ENCODE data around the gene MCM7. TPM values are rescaled to one million over a fixed set of nuclear protein-coding genes. Genes with fewer than 3 reads are reported as not detected.
A peak's percentile ranks its signal among the peaks of the same experiment; 100 is the strongest.

MCM7 gene
- total and polyA plus RNA-seq, 7 donors = 29.6 to 99.3 (median 34.2) TPM

DNA sequence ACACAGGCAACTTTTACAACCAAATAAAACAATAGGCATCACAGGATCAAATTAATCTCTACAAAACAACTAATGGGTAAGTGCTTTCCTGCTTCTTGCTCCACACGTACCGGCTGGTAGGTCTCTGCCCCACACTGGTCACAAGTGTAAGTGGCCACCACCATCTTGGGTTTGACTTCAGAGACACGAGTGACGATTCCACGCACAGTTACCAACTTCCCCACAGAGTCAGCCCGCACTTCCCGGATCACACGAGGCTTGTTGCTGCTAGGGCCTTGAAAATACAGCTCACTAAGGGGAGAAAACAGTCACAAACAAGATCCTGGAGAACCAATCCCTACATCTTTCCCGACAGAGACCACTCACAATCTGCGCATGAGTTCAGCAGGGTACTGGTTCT, 2.3 kb downstream of the MCM7 start:
- intact Hi-C loops (cut with DNase I) = no loop called here
- no peak overlapping the region for H3K27ac ChIP-seq
- no peak for DNase-seq
- H3K36me3 ChIP-seq = peaks cover 46 to 71% (median 52%) of the 10 kb centered on the region in 4 donors
- no peak overlapping the region for H3K4me3 ChIP-seq
- 79 to 89% methylated on average over 10 of the region's 10 CpGs for WGBS, 2 donors
- no peak for TF ChIP-seq POLR2A (IDR thresholded peaks at IDR 0.05)
- TF ChIP-seq, protein P1, sequence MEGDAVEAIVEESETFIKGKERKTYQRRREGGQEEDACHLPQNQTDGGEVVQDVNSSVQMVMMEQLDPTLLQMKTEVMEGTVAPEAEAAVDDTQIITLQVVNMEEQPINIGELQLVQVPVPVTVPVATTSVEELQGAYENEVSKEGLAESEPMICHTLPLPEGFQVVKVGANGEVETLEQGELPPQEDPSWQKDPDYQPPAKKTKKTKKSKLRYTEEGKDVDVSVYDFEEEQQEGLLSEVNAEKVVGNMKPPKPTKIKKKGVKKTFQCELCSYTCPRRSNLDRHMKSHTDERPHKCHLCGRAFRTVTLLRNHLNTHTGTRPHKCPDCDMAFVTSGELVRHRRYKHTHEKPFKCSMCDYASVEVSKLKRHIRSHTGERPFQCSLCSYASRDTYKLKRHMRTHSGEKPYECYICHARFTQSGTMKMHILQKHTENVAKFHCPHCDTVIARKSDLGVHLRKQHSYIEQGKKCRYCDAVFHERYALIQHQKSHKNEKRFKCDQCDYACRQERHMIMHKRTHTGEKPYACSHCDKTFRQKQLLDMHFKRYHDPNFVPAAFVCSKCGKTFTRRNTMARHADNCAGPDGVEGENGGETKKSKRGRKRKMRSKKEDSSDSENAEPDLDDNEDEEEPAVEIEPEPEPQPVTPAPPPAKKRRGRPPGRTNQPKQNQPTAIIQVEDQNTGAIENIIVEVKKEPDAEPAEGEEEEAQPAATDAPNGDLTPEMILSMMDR (IDR thresholded peaks at IDR 0.05) = no peak
- TF ChIP-seq EP300 (IDR thresholded peaks at IDR 0.05) = no peak
- TF ChIP-seq POLR2AphosphoS5 (IDR thresholded peaks at IDR 0.05) = no peak
- no peaks in the 10 kb centered on the region for H3K27me3 ChIP-seq
- H3K9me3 ChIP-seq = no peaks in the 10 kb centered on the region
- H3K4me1 ChIP-seq = peaks cover 0 to 42% (median 28%) of the 10 kb centered on the region in 4 donors

DNA sequence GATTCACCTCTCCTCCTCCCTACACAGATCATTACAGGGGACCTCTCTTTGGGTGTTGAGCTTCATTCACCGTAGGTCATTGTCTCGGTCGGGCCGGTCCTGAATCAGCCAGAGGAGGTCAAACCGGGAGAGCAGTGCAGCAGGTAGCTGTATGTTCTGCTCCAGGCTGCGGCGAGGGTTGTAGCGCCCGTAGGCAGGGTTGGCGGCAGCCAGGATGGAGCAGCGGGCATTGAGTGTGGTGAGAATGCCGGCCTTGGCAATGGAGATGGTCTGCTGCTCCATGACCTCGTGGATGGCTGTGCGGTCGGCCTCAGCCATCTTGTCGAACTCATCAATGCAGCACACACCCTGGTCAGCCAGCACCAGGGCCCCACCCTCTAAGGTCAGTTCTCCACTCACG, 5.5 kb downstream of the MCM7 start:
- Histone ChIP-seq H3K27me3 (no peaks in the 10 kb centered on the region), H3K9me3 (no peaks in the 10 kb centered on the region), H3K4me3 (no peak overlapping the region), H3K27ac (no peak overlapping the region), H3K4me1 (peaks cover 0 to 33% (median 27%) of the 10 kb centered on the region in 4 donors), H3K36me3 (peaks cover 72 to 90% (median 80%) of the 10 kb centered on the region in 4 donors)
- DNase-seq = no peak
- no peak for TF ChIP-seq POLR2A (IDR thresholded peaks at IDR 0.05)
- 89 to 95% methylated on average over 17 of the region's 17 CpGs for WGBS, 2 donors
- intact Hi-C loops (cut with DNase I) = no loop called here

GRCh38 chr7:100095289-100095688, 5.9 kb downstream of the MCM7 start:
- DNase-seq = no peak
- TF ChIP-seq POLR2AphosphoS5 (IDR thresholded peaks at IDR 0.05) = no peak
- Histone ChIP-seq H3K27ac (no peak overlapping the region), H3K4me1 (peaks cover 0 to 32% (median 28%) of the 10 kb centered on the region in 4 donors), H3K4me3 (no peak overlapping the region), H3K27me3 (no peaks in the 10 kb centered on the region), H3K36me3 (peaks cover 73 to 94% (median 84%) of the 10 kb centered on the region in 4 donors), H3K9me3 (no peaks in the 10 kb centered on the region)
- intact Hi-C loops (cut with DNase I) = no loop called here
- WGBS, 2 donors = 82% methylated on average over 9 of the region's 9 CpGs

- no peaks in the 10 kb centered on the region for H3K27me3 ChIP-seq
- H3K4me3 ChIP-seq = no peak overlapping the region
- no peak for DNase-seq
- peaks cover 0 to 31% (median 28%) of the 10 kb centered on the region in 4 donors for H3K4me1 ChIP-seq
- intact Hi-C loops (cut with DNase I) = no loop called here
- WGBS, 2 donors = 88 to 89% methylated on average over 16 of the region's 16 CpGs
- peaks cover 72 to 92% (median 83%) of the 10 kb centered on the region in 4 donors for H3K36me3 ChIP-seq
- no peaks in the 10 kb centered on the region for H3K9me3 ChIP-seq
- TF ChIP-seq POLR2AphosphoS5 (IDR thresholded peaks at IDR 0.05) = no peak
- no peak for TF ChIP-seq POLR2A (IDR thresholded peaks at IDR 0.05)
- TF ChIP-seq, protein P1 (IDR thresholded peaks at IDR 0.05) = no peak
- TF ChIP-seq EP300 (IDR thresholded peaks at IDR 0.05) = no peak
- peak overlapping the region in 3 of 4 donors; percentile 23 to 57 (median 26) for H3K27ac ChIP-seq
Measured at GRCh38 chr7:100093925-100094486, 7.2 kb downstream of the MCM7 start.

DNA sequence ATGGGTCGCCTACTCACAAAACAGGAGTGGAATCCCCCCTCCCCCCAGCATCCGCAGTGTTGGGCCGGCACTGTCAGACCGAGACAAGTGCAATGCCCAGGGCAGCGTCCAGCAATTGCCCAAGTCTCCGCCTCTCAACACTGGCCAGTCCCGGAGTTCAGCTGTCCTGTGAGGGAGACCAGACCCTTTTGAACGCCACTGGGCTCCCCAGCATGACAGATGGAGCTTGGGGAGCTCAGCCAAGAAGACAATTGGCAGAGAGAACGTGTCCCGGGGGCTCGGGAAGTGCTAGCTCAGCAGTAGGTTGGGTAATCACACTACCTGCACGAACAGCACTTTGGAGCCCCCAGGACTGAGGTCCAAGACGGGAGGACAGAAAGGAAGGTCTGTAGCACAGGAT, 7.7 kb downstream of the MCM7 start:
- 70 to 77% methylated on average over 13 of the region's 13 CpGs for WGBS, 2 donors
- peak overlapping the region in 3 of 4 donors; percentile 23 to 57 (median 26) for H3K27ac ChIP-seq
- peaks cover 67 to 86% (median 78%) of the 10 kb centered on the region in 4 donors for H3K36me3 ChIP-seq
- peak; percentile 71 for DNase-seq
- no peaks in the 10 kb centered on the region for H3K9me3 ChIP-seq
- no peaks in the 10 kb centered on the region for H3K27me3 ChIP-seq
- H3K4me3 ChIP-seq = no peak overlapping the region
- intact Hi-C loops (cut with DNase I) = no loop called here
- TF ChIP-seq POLR2AphosphoS5 (IDR thresholded peaks at IDR 0.05) (peak in 2 of 4 donors; percentile 27 to 37), EP300 (IDR thresholded peaks at IDR 0.05) (no peak)
- peaks cover 0 to 28% (median 26%) of the 10 kb centered on the region in 4 donors for H3K4me1 ChIP-seq

- TF ChIP-seq, protein P1 (IDR thresholded peaks at IDR 0.05) = no peak
- no peak for DNase-seq
- 62 to 72% methylated on average over 8 of the region's 8 CpGs for WGBS, 2 donors
- Histone ChIP-seq H3K27me3 (no peaks in the 10 kb centered on the region), H3K36me3 (peaks cover 63 to 82% (median 73%) of the 10 kb centered on the region in 4 donors), H3K27ac (peak overlapping the region in 3 of 4 donors; percentile 23 to 57 (median 26)), H3K4me3 (no peak overlapping the region), H3K9me3 (no peaks in the 10 kb centered on the region), H3K4me1 (peaks cover 0 to 32% (median 28%) of the 10 kb centered on the region in 4 donors)
- intact Hi-C loops (cut with DNase I) = no loop called here
Measured at GRCh38 chr7:100093054-100093453, 8.1 kb downstream of the MCM7 start.

Data from sigmoid colon (tissue), 7 donors.